Measurements from ENCODE around the gene MEMO1. TPM values are rescaled to one million over a fixed set of nuclear protein-coding genes. Genes with fewer than 3 reads are reported as not detected.

The MEMO1 gene
- total RNA-seq, 1 experiment from 2014 or later: 44.4 TPM

GRCh38 chr2:31931916-31932315 lies 78.9 kb downstream of the MEMO1 start (continued):
- TF ChIP-seq ESRRA (CRISPR knock-in tag; IDR thresholded peaks at IDR 0.05; ENCODE audit: borderline replicate concordance): no peak

GRCh38 chr2:31925517-31925916 lies 85.3 kb downstream of the MEMO1 start:
- H3K9me3 Mint-ChIP-seq: no peaks in the 10 kb centered on the region
- ChIA-PET CTCF (no interaction called here), POLR2A (no interaction called here)
- ATAC-seq: no peak
- H3K27ac Mint-ChIP-seq: no peak overlapping the region; the same call in 1 of the 2 replicates
- DNase-seq (ENCODE audit: low spot score): no peak
- H3K27me3 Mint-ChIP-seq (ENCODE audit: low read depth): no peaks in the 10 kb centered on the region
- H3K4me3 Mint-ChIP-seq: no peak overlapping the region
- TF ChIP-seq FOXJ3 (CRISPR knock-in tag; IDR thresholded peaks at IDR 0.05; ENCODE audit: borderline replicate concordance): no peak
- TF ChIP-seq IRF1 (CRISPR knock-in tag; IDR thresholded peaks at IDR 0.05): no peak
- TF ChIP-seq ZNF317 (CRISPR knock-in tag; IDR thresholded peaks at IDR 0.05; ENCODE audit: borderline replicate concordance, low read depth): no peak
- no peak for TF ChIP-seq RORB (CRISPR knock-in tag; IDR thresholded peaks at IDR 0.05)
- TF ChIP-seq OVOL2 (CRISPR knock-in tag; IDR thresholded peaks at IDR 0.05; ENCODE audit: borderline replicate concordance): no peak
- H3K36me3 Mint-ChIP-seq: no peaks in the 10 kb centered on the region
- H3K4me1 Mint-ChIP-seq: no peaks in the 10 kb centered on the region

- no peak for TF ChIP-seq ZNF512 (CRISPR knock-in tag; IDR thresholded peaks at IDR 0.05; ENCODE audit: borderline replicate concordance)
- TF ChIP-seq FOXP4 (CRISPR knock-in tag; IDR thresholded peaks at IDR 0.05): no peak
- TF ChIP-seq PREB (CRISPR knock-in tag; IDR thresholded peaks at IDR 0.05; ENCODE audit: borderline replicate concordance): no peak
- no peak for TF ChIP-seq ATF1 (CRISPR knock-in tag; IDR thresholded peaks at IDR 0.05)
- no peak for TF ChIP-seq NR3C1 (CRISPR knock-in tag; conservative IDR thresholded peaks at IDR 0.05; ENCODE audit: low read depth)
- TF ChIP-seq GABPB1 (CRISPR knock-in tag; IDR thresholded peaks at IDR 0.05): no peak
- TF ChIP-seq AR (CRISPR knock-in tag; IDR thresholded peaks at IDR 0.05): no peak
- no peak for TF ChIP-seq MYBL2 (CRISPR knock-in tag; IDR thresholded peaks at IDR 0.05)
- no peak for TF ChIP-seq TEAD4 (CRISPR knock-in tag; IDR thresholded peaks at IDR 0.05)
- no peak for TF ChIP-seq JAZF1 (CRISPR knock-in tag; IDR thresholded peaks at IDR 0.05)
- H3K4me3 Mint-ChIP-seq: no peak overlapping the region
- POLR2A ChIA-PET: no interaction called here
- no peaks in the 10 kb centered on the region for H3K27me3 Mint-ChIP-seq (ENCODE audit: low read depth)
- no peaks in the 10 kb centered on the region for H3K4me1 Mint-ChIP-seq
- peaks cover 3% of the 10 kb centered on the region for H3K36me3 Mint-ChIP-seq
- H3K27ac Mint-ChIP-seq: no peak overlapping the region
- CTCF ChIA-PET: no interaction called here
- no peaks in the 10 kb centered on the region for H3K9me3 Mint-ChIP-seq
- DNase-seq (ENCODE audit: low spot score) (no peak), ATAC-seq (no peak)
Measured at GRCh38 chr2:31923662-31924061, 87.1 kb downstream of the MEMO1 start.

Data from WTC11 (cell line).